Fibroblast of villous mesenchyme (primary cell): ENCODE data around the gene MGAT1. TPM values are rescaled to one million over a fixed set of nuclear protein-coding genes. Genes with fewer than 3 reads are reported as not detected.

Experiments used
- DNase-seq: peaks from one replicate; pipeline ENCODE4 v3.0.0-alpha.2; 2010; ENCODE audit warnings: low read depth
- H3K4me3 ChIP-seq: 2 replicates; pipeline ENCODE4 v1.5.1; 2011; ENCODE audit warnings: low read depth, mild to moderate bottlenecking, low read length
- total RNA-seq: library from RNA; depleted of rRNA; stranded (reverse); fragments of >200 nt; gene quantifications from 2 replicates; pipeline ENCODE4 v1.2.3, GENCODE V29; 2012
- TF ChIP-seq, protein P1 (sequence below): IDR thresholded peaks from 2 replicates; pipeline ENCODE4 v1.5.1; 2012; ENCODE audit warnings: low read depth, mild to moderate bottlenecking, low read length; ENCODE audit not compliant: insufficient read depth

Gene MGAT1
- 98.6 and 104 TPM in 2 replicates for total RNA-seq

DNA sequence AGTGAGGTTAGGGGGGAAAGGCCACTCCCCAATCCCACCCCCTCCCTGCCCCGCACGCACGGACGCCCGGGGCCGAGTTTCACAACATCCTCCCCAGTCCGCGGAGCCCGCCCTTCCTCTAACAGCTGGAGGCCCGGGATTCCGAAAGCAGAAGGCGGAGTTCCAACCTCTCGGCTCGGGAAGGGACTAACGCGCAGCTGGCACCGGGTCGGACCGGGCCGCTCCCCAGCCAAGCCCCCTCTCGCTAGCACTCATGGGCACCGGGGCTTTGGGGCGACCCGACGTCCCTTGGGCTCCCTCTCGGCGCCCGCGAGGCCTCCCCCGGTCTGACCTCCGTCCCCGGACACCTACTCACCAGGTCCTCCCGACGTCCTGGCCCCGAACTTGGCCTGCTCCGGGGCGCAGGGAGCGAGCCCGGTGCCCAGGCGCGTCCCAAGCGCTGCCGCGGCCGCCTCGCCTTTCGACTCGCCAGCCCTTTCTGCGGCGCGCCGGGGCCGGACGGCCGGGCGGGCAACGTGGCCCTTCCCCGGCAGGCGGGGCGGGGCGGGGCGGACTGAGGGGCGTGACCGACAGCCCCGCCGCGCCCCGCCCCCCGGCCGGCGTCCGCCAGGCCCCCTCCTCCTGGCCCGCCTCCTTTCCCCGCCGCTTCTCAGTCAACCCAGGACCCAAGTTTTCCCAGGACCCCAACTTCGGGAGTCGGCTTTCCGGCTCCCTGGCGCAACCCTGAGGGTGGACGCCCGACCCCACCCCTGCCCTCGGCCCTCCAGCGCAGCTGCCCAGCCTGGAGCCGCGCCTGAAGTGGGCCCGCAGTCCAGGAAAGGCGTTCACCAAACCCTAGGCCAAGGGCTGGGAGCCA lies at the start of gene MGAT1:
MGAT1 (minus strand) TSS at position 482 of the 856 bp plus-strand sequence. CDS start 9,835 bp downstream, outside the sequence.
- DNase-seq, result peak; percentile 90
- TF ChIP-seq, protein P1, sequence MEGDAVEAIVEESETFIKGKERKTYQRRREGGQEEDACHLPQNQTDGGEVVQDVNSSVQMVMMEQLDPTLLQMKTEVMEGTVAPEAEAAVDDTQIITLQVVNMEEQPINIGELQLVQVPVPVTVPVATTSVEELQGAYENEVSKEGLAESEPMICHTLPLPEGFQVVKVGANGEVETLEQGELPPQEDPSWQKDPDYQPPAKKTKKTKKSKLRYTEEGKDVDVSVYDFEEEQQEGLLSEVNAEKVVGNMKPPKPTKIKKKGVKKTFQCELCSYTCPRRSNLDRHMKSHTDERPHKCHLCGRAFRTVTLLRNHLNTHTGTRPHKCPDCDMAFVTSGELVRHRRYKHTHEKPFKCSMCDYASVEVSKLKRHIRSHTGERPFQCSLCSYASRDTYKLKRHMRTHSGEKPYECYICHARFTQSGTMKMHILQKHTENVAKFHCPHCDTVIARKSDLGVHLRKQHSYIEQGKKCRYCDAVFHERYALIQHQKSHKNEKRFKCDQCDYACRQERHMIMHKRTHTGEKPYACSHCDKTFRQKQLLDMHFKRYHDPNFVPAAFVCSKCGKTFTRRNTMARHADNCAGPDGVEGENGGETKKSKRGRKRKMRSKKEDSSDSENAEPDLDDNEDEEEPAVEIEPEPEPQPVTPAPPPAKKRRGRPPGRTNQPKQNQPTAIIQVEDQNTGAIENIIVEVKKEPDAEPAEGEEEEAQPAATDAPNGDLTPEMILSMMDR, result no peak
- H3K4me3 ChIP-seq, result peak within 1 kb of the TSS; percentile 88

DNA sequence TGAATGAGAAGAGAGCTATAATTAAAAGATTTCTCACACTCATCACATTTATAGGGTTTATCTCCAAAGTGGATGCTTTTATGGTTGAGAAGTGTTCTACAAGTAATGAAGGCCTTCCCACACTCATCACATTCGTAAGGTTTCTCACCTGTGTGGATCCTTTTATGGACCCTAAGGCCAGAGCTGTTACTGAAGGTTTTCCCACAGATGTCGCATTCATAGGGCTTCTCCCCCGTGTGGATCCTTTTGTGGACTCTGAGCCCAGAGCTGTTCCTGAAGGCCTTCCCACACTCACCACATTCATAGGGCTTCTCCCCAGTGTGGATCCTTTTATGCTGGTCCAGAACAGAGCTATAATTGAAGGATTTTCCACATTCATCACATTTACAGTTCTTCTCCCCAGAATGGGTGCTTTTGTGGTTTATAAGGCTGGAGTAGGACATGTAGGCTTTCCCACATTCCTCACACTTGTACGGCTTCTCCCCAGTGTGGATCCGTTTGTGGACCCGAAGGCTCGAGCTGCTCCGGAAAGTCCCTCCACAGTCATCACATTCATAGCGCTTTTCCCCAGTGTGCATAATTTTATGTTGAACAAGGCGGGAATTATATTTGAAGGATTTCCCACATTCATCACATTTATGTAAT lies 48.0 kb upstream of the MGAT1 start:
- DNase-seq, result no peak
- TF ChIP-seq, protein P1, result no peak
- no peak overlapping the region for H3K4me3 ChIP-seq

DNA sequence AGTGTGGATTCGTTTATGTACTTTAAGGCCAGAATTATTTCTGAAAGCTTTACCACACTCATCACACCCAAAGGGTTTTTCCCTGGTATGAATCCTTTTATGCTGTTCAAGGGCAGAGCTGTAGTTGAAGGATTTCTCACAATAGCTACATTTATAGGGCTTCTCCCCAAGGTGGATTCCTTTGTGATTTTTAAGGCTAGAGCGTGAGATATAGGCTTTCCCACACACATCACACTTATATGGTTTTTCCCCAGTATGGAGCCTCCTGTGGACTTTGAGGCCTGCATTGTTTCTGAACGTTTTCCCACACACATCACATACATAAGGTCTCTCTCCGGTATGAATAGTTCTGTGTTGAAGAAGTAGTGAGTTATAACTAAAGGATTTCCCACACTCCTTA lies 47.2 kb upstream of the MGAT1 start:
- DNase-seq, result no peak
- no peak overlapping the region for H3K4me3 ChIP-seq
- TF ChIP-seq, protein P1, result no peak

DNA sequence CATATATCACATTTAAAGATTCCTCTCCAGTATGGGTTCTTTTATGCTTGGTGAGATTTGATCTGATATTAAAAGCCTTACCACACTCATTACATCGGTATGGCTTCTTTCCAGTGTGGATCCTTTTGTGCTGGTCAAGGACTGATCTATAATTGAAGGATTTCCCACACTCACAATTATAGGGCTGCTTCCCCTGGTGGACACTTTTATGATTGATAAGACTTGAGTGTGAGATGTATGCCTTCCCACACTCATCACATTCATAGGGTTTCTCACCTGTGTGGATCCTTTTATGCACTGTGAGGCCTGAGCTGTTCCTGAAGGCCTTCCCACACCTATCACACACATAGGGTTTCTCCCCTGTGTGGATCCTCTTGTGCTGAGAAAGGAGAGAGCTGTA lies 46.3 kb upstream of the MGAT1 start:
- DNase-seq, result no peak
- H3K4me3 ChIP-seq, result no peak overlapping the region
- TF ChIP-seq, protein P1, result no peak

DNA sequence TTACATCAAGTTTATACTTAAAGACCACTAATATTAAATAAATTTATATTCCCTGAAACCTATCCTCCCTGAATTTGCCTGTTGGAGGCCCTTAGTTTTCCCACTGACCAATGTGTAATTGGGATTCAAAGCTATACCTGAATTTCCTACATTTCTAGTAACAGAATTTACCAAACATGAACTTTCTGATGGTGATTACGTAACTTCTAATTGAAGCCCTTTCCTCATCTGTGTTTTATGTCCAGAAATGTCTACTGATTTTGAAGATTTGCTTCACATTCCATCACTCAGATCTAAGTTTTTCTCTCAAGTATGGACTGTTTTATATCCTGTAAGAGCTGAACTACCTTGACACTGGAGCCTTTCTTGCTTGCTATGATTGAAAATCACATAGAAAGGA lies 45.7 kb upstream of the MGAT1 start:
- no peak overlapping the region for H3K4me3 ChIP-seq
- TF ChIP-seq, protein P1, result no peak
- DNase-seq, result no peak

DNA sequence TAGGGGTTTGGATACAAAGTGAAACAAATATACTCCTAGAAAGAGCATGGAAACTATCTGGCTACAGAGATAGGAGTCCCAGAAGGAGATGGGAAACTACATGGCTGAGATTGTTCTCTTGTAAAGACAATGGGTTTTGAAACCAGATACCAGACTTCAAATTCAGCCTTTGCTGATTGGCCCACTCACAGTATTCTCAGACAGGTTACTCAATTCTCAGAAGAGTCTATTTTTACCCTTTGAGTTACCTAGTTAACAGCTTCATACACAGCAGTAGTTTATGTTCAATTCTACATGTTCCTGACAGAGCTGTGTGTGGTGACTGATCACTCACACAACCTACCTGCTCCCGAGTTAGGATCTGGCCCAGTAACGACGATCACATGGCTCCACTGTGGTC lies 44.4 kb upstream of the MGAT1 start:
- no peak overlapping the region for H3K4me3 ChIP-seq
- DNase-seq, result no peak
- TF ChIP-seq, protein P1, result no peak
